ENCODE measurements around the gene ZSWIM1. TPM values are rescaled to one million over a fixed set of nuclear protein-coding genes. Genes with fewer than 3 reads are reported as not detected.

ZSWIM1 gene
- total RNA-seq, 2 donors from 2014 or later = 11.6 to 12.5 TPM

DNA sequence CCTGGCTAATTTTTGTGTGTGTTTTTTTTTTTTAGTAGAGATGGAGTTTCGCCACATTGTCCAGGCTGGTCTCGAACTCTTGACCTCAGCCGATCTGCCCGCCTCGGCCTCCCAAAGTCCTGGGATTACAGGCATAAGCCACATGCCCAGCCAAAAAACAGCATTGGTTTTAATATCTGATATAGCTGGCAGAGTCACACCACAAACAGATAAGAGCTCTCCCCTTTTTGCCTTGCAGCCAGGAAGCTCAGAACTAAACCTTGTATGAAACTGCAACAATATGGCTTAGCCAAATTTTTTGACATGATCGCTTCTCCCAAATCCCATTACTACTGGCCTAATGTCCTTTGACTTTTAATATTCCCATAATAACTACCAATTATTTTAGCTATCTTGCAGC lies 28.7 kb upstream of the ZSWIM1 start:
- Histone ChIP-seq H3K27me3 (ENCODE audit: control insufficient read depth, insufficient read depth, low read length, poor library complexity, severe bottlenecking) (no peaks in the 10 kb centered on the region), H3K27ac (ENCODE audit: low read depth, low read length) (no peak overlapping the region), H3K9ac (ENCODE audit: extremely low read depth, low read length, poor library complexity, severe bottlenecking) (no peak overlapping the region), H3K4me3 (ENCODE audit: low read length) (no peak overlapping the region), H3K9me3 (ENCODE audit: control insufficient read depth, low read length) (peaks cover 21% of the 10 kb centered on the region), H3K36me3 (ENCODE audit: control insufficient read depth, insufficient read depth, low read length) (peaks cover 41% of the 10 kb centered on the region), H3K4me1 (ENCODE audit: control insufficient read depth, insufficient read depth, low read length) (peaks cover 6% of the 10 kb centered on the region)
- 88 to 95% methylated on average over 4 to 6 of the region's 6 CpGs for WGBS, 2 experiments (ENCODE audit: insufficient coverage in 1 of 2, insufficient read length in 1 of 2)
- TF ChIP-seq, protein P1, sequence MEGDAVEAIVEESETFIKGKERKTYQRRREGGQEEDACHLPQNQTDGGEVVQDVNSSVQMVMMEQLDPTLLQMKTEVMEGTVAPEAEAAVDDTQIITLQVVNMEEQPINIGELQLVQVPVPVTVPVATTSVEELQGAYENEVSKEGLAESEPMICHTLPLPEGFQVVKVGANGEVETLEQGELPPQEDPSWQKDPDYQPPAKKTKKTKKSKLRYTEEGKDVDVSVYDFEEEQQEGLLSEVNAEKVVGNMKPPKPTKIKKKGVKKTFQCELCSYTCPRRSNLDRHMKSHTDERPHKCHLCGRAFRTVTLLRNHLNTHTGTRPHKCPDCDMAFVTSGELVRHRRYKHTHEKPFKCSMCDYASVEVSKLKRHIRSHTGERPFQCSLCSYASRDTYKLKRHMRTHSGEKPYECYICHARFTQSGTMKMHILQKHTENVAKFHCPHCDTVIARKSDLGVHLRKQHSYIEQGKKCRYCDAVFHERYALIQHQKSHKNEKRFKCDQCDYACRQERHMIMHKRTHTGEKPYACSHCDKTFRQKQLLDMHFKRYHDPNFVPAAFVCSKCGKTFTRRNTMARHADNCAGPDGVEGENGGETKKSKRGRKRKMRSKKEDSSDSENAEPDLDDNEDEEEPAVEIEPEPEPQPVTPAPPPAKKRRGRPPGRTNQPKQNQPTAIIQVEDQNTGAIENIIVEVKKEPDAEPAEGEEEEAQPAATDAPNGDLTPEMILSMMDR (conservative IDR thresholded peaks at IDR 0.05) = no peak
- H3K36me3 Mint-ChIP-seq (ENCODE audit: low read depth) = peaks cover 41% of the 10 kb centered on the region
- H3K9me3 Mint-ChIP-seq = peaks cover 7% of the 10 kb centered on the region
- peaks cover 34% of the 10 kb centered on the region for H3K4me1 Mint-ChIP-seq
- no peaks in the 10 kb centered on the region for H3K27me3 Mint-ChIP-seq (ENCODE audit: insufficient read depth)
- H3K4me3 Mint-ChIP-seq = no peak overlapping the region
- H3K27ac Mint-ChIP-seq = no peak overlapping the region
- no peak for DNase-seq

DNA sequence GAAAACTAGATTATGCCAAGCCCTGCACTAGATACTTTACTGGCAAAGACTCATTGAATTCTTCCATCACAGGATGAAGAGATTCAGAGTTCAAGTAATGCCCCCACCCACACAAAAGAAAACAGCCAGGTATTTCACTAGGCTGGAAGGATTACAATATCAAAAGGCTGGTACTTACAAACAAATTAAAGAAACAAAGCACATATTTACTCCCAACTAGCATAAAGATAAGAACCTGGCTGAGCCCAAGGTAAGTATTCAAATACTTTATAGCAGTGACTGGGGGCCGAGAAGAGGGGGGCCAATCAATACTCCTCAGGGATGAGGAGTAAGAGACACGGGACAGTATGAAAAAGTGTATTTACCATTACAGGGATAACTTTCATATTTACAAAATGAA lies 27.5 kb upstream of the ZSWIM1 start:
- Mint-ChIP-seq H3K27ac (peak overlapping the region; percentile 89), H3K4me1 (peaks cover 35% of the 10 kb centered on the region), H3K27me3 (ENCODE audit: insufficient read depth) (no peaks in the 10 kb centered on the region), H3K9me3 (peaks cover 7% of the 10 kb centered on the region), H3K4me3 (peak overlapping the region; percentile 36), H3K36me3 (ENCODE audit: low read depth) (peaks cover 36% of the 10 kb centered on the region)
- Histone ChIP-seq H3K4me3 (ENCODE audit: low read length) (peak overlapping the region; percentile 47), H3K27me3 (ENCODE audit: control insufficient read depth, insufficient read depth, low read length, poor library complexity, severe bottlenecking) (no peaks in the 10 kb centered on the region), H3K9me3 (ENCODE audit: control insufficient read depth, low read length) (peaks cover 21% of the 10 kb centered on the region), H3K4me1 (ENCODE audit: control insufficient read depth, insufficient read depth, low read length) (peaks cover 6% of the 10 kb centered on the region), H3K36me3 (ENCODE audit: control insufficient read depth, insufficient read depth, low read length) (peaks cover 35% of the 10 kb centered on the region), H3K9ac (ENCODE audit: extremely low read depth, low read length, poor library complexity, severe bottlenecking) (no peak overlapping the region), H3K27ac (ENCODE audit: low read depth, low read length) (no peak overlapping the region)
- TF ChIP-seq, protein P1 (conservative IDR thresholded peaks at IDR 0.05) = no peak
- WGBS, 2 experiments (ENCODE audit: insufficient coverage in 1 of 2, insufficient read length in 1 of 2) = 46% methylated on average over 1 of the region's 2 CpGs; no CpG with 5 or more reads in 1 of the 2 experiments
- DNase-seq = peak; percentile 71

DNA sequence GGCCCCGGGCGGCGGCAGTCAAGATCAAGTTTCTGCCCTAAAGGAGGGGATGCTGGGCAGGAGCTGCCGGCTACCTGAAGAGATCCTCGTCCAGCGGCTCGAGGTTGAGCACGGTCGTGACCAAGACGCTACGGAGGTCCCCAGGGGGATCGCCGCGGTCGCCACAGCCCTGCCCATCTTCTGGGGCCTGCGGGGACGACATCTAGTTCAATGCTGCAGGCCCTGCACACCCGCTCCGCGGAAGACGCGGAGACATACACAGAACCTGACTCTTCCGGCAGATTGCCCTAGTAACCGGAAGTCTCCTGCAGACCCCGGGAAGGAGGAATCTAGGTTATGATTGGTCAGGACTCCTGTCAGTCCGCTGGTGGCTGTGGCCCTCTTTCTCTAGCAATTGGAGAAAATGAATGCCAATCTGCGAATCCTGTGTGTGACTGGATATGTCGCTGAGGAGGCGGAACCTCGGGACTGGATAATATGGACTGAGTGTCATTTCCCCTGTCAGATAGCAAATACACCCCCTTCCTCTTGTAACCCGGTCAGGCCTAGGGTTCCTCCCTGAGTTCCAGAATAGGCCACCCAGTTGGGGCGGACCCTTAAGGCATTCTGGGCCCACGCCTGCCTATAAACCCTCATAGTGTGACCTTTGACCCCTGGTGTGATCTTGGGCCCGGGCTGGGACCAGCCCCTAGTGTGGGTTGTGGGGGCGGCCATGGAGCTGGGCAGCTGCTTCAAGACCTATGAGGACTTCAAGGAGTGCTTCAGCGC lies 23.7 kb upstream of the ZSWIM1 start, which contains the start of the genes ACOT8 and ZSWIM3:
Gene ACOT8 (minus strand): TSS at position 279 of the 768 bp plus-strand sequence. CDS start 77 bp downstream, at position 202.
Gene ZSWIM3 (plus strand): TSS at position 501 of the 768 bp plus-strand sequence. CDS start 212 bp downstream, at position 713.
- WGBS, 2 experiments (ENCODE audit: insufficient coverage in 1 of 2, insufficient read length in 1 of 2) = 0 to 1% methylated on average over 26 to 36 of the region's 36 CpGs
- H3K27ac Mint-ChIP-seq = peak within 1 kb of the TSS; percentile 91
- Histone ChIP-seq H3K9me3 (ENCODE audit: control insufficient read depth, low read length) (no peaks in the 10 kb centered on the region), H3K4me3 (ENCODE audit: low read length) (peak within 1 kb of the TSS; percentile 92), H3K4me1 (ENCODE audit: control insufficient read depth, insufficient read depth, low read length) (peaks cover 6% of the 10 kb centered on the region), H3K9ac (ENCODE audit: extremely low read depth, low read length, poor library complexity, severe bottlenecking) (peak within 1 kb of the TSS; percentile 68), H3K36me3 (ENCODE audit: control insufficient read depth, insufficient read depth, low read length) (peaks cover 16% of the 10 kb centered on the region), H3K27me3 (ENCODE audit: control insufficient read depth, insufficient read depth, low read length, poor library complexity, severe bottlenecking) (no peaks in the 10 kb centered on the region), H3K27ac (ENCODE audit: low read depth, low read length) (peak within 1 kb of the TSS; percentile 49)
- peaks cover 49% of the 10 kb centered on the region for H3K4me1 Mint-ChIP-seq
- TF ChIP-seq, protein P1 (conservative IDR thresholded peaks at IDR 0.05) = no peak
- H3K9me3 Mint-ChIP-seq = no peaks in the 10 kb centered on the region
- no peaks in the 10 kb centered on the region for H3K27me3 Mint-ChIP-seq (ENCODE audit: insufficient read depth)
- DNase-seq = peak; percentile 99
- peaks cover 9% of the 10 kb centered on the region for H3K36me3 Mint-ChIP-seq (ENCODE audit: low read depth)
- H3K4me3 Mint-ChIP-seq = peak within 1 kb of the TSS; percentile 89
